Muscle layer of duodenum (tissue), 2 donors: ENCODE data around the gene CD7.
"Not testable (repeated sequence)": the region's sequence is repeated elsewhere in the genome, so short reads cannot be mapped to it uniquely, and the experiment has no call there.

ENCODE experiments used
- H3K27ac ChIP-seq: one replicate; pipeline ENCODE4 v1.7.0; 2013; ENCODE audit warnings: mild to moderate bottlenecking, low read length
- H3K27me3 ChIP-seq: one replicate; pipeline ENCODE4 v1.7.0; 2013; ENCODE audit warnings: low read depth, mild to moderate bottlenecking, control low read depth, low read length
- H3K36me3 ChIP-seq, 2 donors: one replicate each; pipeline ENCODE4 v1.7.0; 2013; ENCODE audit warnings: low read length in 2 of 2, control low read depth in 1 of 2, mild to moderate bottlenecking in 1 of 2; ENCODE audit not compliant: insufficient read depth in 2 of 2, control insufficient read depth in 1 of 2
- H3K4me1 ChIP-seq, 2 donors: one replicate each; pipeline ENCODE4 v1.7.0; 2013; ENCODE audit warnings: low read length in 2 of 2, mild to moderate bottlenecking in 2 of 2, control low read depth in 1 of 2, moderate library complexity in 1 of 2; ENCODE audit not compliant: insufficient read depth in 2 of 2, control insufficient read depth in 1 of 2
- H3K4me3 ChIP-seq, 2 donors: one replicate each; pipeline ENCODE4 v1.7.0; 2013; ENCODE audit warnings: low read length in 2 of 2, low read depth in 1 of 2, mild to moderate bottlenecking in 1 of 2
- H3K9me3 ChIP-seq, 2 donors: one replicate each; pipeline ENCODE4 v1.7.0; 2013; ENCODE audit warnings: low read length in 2 of 2, control low read depth in 1 of 2, mild to moderate bottlenecking in 1 of 2; ENCODE audit not compliant: control insufficient read depth in 1 of 2
- donor health status: healthy.

The CD7 gene

DNA sequence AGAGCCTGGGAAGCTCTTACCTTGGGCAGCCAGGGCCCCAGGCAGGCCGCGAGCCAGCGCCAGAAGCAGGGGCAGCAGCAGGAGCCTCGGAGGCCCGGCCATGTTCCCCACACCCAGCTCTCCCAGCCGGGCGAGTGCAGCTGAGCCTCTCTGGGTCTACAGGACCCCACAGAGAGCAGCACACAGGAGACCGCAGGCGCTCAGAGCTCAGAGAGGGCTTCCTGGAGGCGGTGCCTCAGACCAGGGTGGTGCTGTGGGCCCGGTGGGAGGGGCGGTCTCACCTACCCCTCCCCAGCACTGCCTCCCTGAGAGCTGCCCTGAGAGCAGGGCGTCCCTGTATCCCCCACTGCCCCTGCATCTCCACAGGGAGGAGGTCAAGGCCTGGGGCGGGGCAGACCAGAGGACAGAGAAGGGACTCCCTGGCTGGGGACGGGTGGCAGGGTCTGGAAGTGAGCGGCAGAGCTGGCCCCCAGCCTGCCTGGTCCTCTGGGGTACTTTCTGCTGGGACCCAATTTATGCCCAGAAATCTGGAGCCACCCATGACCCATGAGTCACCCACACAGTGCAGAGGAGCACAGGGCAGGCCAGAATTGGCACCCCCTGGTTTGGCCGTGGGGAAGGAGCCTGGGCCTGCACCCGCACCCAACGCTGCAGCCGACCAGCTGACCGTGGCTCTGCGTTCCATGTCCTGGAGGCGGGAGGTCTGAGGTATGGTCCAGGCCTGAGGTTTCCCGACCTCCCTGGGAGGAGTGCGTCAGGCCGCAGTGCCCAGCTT lies at the start of gene CD7:
Gene CD7, minus strand, starts transcription at position 215 of the 775 bp plus-strand sequence. Its CDS starts 113 bp downstream, at position 102.
- H3K4me1 ChIP-seq, result peaks cover 0 to 20% of the 10 kb centered on the region in 2 donors
- no peaks in the 10 kb centered on the region for H3K36me3 ChIP-seq
- no peaks in the 10 kb centered on the region for H3K9me3 ChIP-seq
- no peak within 1 kb of the TSS for H3K4me3 ChIP-seq
- no peak within 1 kb of the TSS for H3K27ac ChIP-seq
- peaks cover 14% of the 10 kb centered on the region for H3K27me3 ChIP-seq

- H3K27me3 ChIP-seq, result peaks cover 11% of the 10 kb centered on the region
- H3K27ac ChIP-seq, result no peak overlapping the region
- H3K36me3 ChIP-seq, result no peaks in the 10 kb centered on the region
- H3K4me1 ChIP-seq, result peaks cover 0 to 16% of the 10 kb centered on the region in 2 donors
- no peaks in the 10 kb centered on the region for H3K9me3 ChIP-seq
- no peak overlapping the region for H3K4me3 ChIP-seq
Observed at GRCh38 chr17:82366749-82367148, 49.3 kb upstream of the CD7 start.

GRCh38 chr17:82365606-82366295 lies 48.3 kb upstream of the CD7 start:
- Histone ChIP-seq H3K4me3 (no peak overlapping the region), H3K27me3 (peaks cover 4% of the 10 kb centered on the region), H3K36me3 (no peaks in the 10 kb centered on the region), H3K27ac (no peak overlapping the region), H3K9me3 (no peaks in the 10 kb centered on the region), H3K4me1 (peaks cover 0 to 6% of the 10 kb centered on the region in 2 donors)

GRCh38 chr17:82361885-82362633 lies 44.7 kb upstream of the CD7 start:
- H3K4me1 ChIP-seq, result no peaks in the 10 kb centered on the region
- H3K27ac ChIP-seq, result no peak overlapping the region
- H3K9me3 ChIP-seq, result no peaks in the 10 kb centered on the region
- H3K36me3 ChIP-seq, result no peaks in the 10 kb centered on the region
- peaks cover under 1% of the 10 kb centered on the region for H3K27me3 ChIP-seq
- no peak overlapping the region for H3K4me3 ChIP-seq

GRCh38 chr17:82359451-82360074 lies 42.2 kb upstream of the CD7 start:
- H3K4me3 ChIP-seq, H3K9me3 ChIP-seq, H3K4me1 ChIP-seq, H3K36me3 ChIP-seq, H3K27ac ChIP-seq, H3K27me3 ChIP-seq: not testable (repeated sequence)

- H3K4me1 ChIP-seq, result peaks cover 0 to 8% of the 10 kb centered on the region in 2 donors
- H3K9me3 ChIP-seq, result no peaks in the 10 kb centered on the region
- H3K4me3 ChIP-seq, result no peak within 1 kb of the TSS
- H3K36me3 ChIP-seq, result no peaks in the 10 kb centered on the region
- H3K27me3 ChIP-seq, result peaks cover 6% of the 10 kb centered on the region
- H3K27ac ChIP-seq, result no peak within 1 kb of the TSS
Observed at GRCh38 chr17:82358465-82359350, 41.3 kb upstream of the CD7 start, which contains the start of gene TEX19. TSS of gene TEX19 (plus strand) at chr17:82359247. CDS start at chr17:82362151, 2,904 bp downstream.

- H3K4me1 ChIP-seq, result peaks cover 0 to 8% of the 10 kb centered on the region in 2 donors
- H3K9me3 ChIP-seq, result no peaks in the 10 kb centered on the region
- H3K36me3 ChIP-seq, result no peaks in the 10 kb centered on the region
- peaks cover 6% of the 10 kb centered on the region for H3K27me3 ChIP-seq
- no peak overlapping the region for H3K27ac ChIP-seq
- no peak overlapping the region for H3K4me3 ChIP-seq
Observed at GRCh38 chr17:82357394-82357793, 40.0 kb upstream of the CD7 start.

- Histone ChIP-seq H3K27ac (no peak overlapping the region), H3K27me3 (peaks cover 6% of the 10 kb centered on the region), H3K9me3 (no peaks in the 10 kb centered on the region), H3K4me1 (peaks cover 0 to 10% of the 10 kb centered on the region in 2 donors), H3K36me3 (no peaks in the 10 kb centered on the region), H3K4me3 (no peak overlapping the region)
Observed at GRCh38 chr17:82356845-82357355, 39.5 kb upstream of the CD7 start.

GRCh38 chr17:82355770-82356427 lies 38.5 kb upstream of the CD7 start:
- Histone ChIP-seq H3K36me3 (no peaks in the 10 kb centered on the region), H3K4me1 (peaks cover 0 to 14% of the 10 kb centered on the region in 2 donors), H3K4me3 (no peak overlapping the region), H3K9me3 (no peaks in the 10 kb centered on the region), H3K27ac (no peak overlapping the region), H3K27me3 (peaks cover 6% of the 10 kb centered on the region)
